Smooth muscle cell (in vitro differentiated cells): ENCODE results near the gene PRKCI. TPM values are rescaled to one million over a fixed set of nuclear protein-coding genes. Genes with fewer than 3 reads are reported as not detected.

Experiments
- DNase-seq: peaks from one replicate; lab custom pipeline; 2025; ENCODE audit not compliant: unreplicated experiment; lab: John Stamatoyannopoulos, UW
- H2AFZ ChIP-seq: fragments of 200-600 bp; sonication (generic); 2 replicates; pipeline ENCODE4 v1.6.0; 2016; ENCODE audit warnings: antibody characterized with exemption, low read depth, mild to moderate bottlenecking
- H3F3A ChIP-seq: fragments of 200-600 bp; sonication (generic); 2 replicates; pipeline ENCODE4 v1.6.0; 2017; ENCODE audit warnings: antibody characterized with exemption, low read depth
- H3K27ac ChIP-seq: fragments of 200-600 bp; sonication (generic); 2 replicates; pipeline ENCODE4 v1.5.1; 2016; ENCODE audit warnings: low read depth, mild to moderate bottlenecking
- H3K27me3 ChIP-seq: fragments of 200-600 bp; sonication (generic); 2 replicates; pipeline ENCODE4 v1.6.1; 2016; ENCODE audit warnings: low read depth, mild to moderate bottlenecking
- H3K36me3 ChIP-seq: fragments of 200-600 bp; sonication (generic); 2 replicates; pipeline ENCODE4 v1.5.1; 2016; ENCODE audit warnings: low read depth
- H3K4me1 ChIP-seq: fragments of 200-600 bp; sonication (generic); 2 replicates; pipeline ENCODE4 v1.5.1; 2016; ENCODE audit warnings: low read depth
- H3K4me2 ChIP-seq: fragments of 200-600 bp; sonication (generic); 2 replicates; pipeline ENCODE4 v1.6.0; 2016; ENCODE audit warnings: mild to moderate bottlenecking
- H3K4me3 ChIP-seq: fragments of 200-600 bp; sonication (generic); 2 replicates; pipeline ENCODE4 v1.5.1; 2016; ENCODE audit warnings: mild to moderate bottlenecking
- H3K79me2 ChIP-seq: fragments of 200-600 bp; sonication (generic); 2 replicates; pipeline ENCODE4 v1.6.0; 2016; ENCODE audit warnings: low read depth, mild to moderate bottlenecking
- H3K9ac ChIP-seq: fragments of 200-600 bp; sonication (generic); 2 replicates; pipeline ENCODE4 v1.6.0; 2016; ENCODE audit warnings: low read depth
- H3K9me3 ChIP-seq: fragments of 200-600 bp; sonication (generic); replicated peaks from 2 replicates; pipeline ENCODE4 v1.5.1; 2016; ENCODE audit warnings: low read depth
- H4K20me1 ChIP-seq: fragments of 200-600 bp; sonication (generic); 2 replicates; pipeline ENCODE4 v1.6.0; 2016; ENCODE audit warnings: low read depth
- WGBS: methylation state at CpG from one replicate; pipeline ENCODE4 v1.1.7; 2016; ENCODE audit warnings: low lambda C conversion rate; 5-methylcytosine and 5-hydroxymethylcytosine counted together
- polyA plus RNA-seq: library from polyadenylated mRNA; unstranded; fragments of >200 nt; fragmentation: Nextera tagmentation; extraction: Ambion mirVana; gene quantifications from 2 replicates; pipeline ENCODE4 v1.2.1, GENCODE V29; 2016
- total RNA-seq: library from RNA; depleted of rRNA; stranded (reverse); fragments of >200 nt; gene quantifications from 2 replicates; pipeline ENCODE4 v1.2.3, GENCODE V29; 2014
- TF ChIP-seq, protein P1 (sequence below): fragments of 200-600 bp; sonication (generic); IDR thresholded peaks from 2 replicates; pipeline ENCODE4 v1.5.1; 2017; ENCODE audit warnings: borderline replicate concordance, mild to moderate bottlenecking, antibody characterized with exemption; ENCODE audit not compliant: insufficient read depth, poor library complexity, severe bottlenecking

Gene PRKCI
- total and polyA plus RNA-seq, 2 experiments from 2014 or later, result 20.0 to 62.6 TPM

DNA sequence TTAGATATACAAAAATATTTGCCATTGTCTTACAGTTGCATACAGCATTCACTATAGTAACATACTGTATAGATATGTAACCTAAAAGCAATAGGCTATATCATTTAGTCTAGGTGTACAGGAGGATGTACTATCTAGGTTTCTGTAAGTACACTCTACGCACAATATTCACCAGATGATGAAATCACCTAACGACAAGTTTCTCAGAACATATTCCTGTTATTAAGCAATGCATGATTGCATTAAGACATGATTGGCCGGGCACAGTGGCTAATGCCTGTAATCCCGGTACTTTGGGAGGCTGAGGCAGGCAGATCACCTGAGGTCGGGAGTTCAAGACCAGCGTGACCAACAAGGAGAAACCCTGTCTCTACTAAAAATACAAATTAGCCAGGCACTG, 14.5 kb upstream of the PRKCI start:
- no peak for DNase-seq
- Histone ChIP-seq H4K20me1 (no peaks in the 10 kb centered on the region), H3K4me1 (no peaks in the 10 kb centered on the region), H3K27ac (no peak overlapping the region), H3K9ac (no peak overlapping the region), H3K4me3 (no peak overlapping the region), H3K27me3 (no peaks in the 10 kb centered on the region), H3K4me2 (no peak overlapping the region), H3F3A (no peaks in the 10 kb centered on the region), H2AFZ (no peak overlapping the region), H3K9me3 (no peaks in the 10 kb centered on the region), H3K36me3 (no peaks in the 10 kb centered on the region), H3K79me2 (no peaks in the 10 kb centered on the region)
- TF ChIP-seq, protein P1, sequence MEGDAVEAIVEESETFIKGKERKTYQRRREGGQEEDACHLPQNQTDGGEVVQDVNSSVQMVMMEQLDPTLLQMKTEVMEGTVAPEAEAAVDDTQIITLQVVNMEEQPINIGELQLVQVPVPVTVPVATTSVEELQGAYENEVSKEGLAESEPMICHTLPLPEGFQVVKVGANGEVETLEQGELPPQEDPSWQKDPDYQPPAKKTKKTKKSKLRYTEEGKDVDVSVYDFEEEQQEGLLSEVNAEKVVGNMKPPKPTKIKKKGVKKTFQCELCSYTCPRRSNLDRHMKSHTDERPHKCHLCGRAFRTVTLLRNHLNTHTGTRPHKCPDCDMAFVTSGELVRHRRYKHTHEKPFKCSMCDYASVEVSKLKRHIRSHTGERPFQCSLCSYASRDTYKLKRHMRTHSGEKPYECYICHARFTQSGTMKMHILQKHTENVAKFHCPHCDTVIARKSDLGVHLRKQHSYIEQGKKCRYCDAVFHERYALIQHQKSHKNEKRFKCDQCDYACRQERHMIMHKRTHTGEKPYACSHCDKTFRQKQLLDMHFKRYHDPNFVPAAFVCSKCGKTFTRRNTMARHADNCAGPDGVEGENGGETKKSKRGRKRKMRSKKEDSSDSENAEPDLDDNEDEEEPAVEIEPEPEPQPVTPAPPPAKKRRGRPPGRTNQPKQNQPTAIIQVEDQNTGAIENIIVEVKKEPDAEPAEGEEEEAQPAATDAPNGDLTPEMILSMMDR, result no peak
- 79% methylated on average over 6 of the region's 6 CpGs for WGBS

DNA sequence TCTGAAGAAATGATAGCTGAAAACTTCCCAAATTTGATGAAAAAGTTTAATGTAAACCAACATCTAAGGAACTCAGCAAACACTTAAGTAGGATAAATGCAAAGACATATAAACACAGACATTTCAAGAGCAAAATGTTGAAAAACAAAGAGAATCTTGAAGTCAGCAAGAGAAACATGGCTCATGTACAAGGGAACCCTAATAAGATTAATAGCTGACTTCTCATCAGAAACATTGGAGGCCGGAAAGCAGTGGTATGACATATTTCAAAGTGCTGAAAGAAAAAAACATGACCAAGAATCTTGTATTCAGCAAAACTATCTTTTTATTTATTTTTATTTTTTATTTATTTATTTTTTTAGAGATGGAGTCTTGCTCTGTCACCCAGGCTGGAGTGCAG, 10.6 kb upstream of the PRKCI start:
- Histone ChIP-seq H4K20me1 (no peaks in the 10 kb centered on the region), H3K4me1 (no peaks in the 10 kb centered on the region), H3K9me3 (no peaks in the 10 kb centered on the region), H3K9ac (no peak overlapping the region), H3K27ac (no peak overlapping the region), H2AFZ (no peak overlapping the region), H3K27me3 (no peaks in the 10 kb centered on the region), H3K36me3 (no peaks in the 10 kb centered on the region), H3K4me2 (no peak overlapping the region), H3F3A (no peaks in the 10 kb centered on the region), H3K4me3 (no peak overlapping the region), H3K79me2 (no peaks in the 10 kb centered on the region)
- DNase-seq, result no peak
- TF ChIP-seq, protein P1, result no peak
- WGBS, result 89% methylated on average over 1 of the region's 1 CpG

DNA sequence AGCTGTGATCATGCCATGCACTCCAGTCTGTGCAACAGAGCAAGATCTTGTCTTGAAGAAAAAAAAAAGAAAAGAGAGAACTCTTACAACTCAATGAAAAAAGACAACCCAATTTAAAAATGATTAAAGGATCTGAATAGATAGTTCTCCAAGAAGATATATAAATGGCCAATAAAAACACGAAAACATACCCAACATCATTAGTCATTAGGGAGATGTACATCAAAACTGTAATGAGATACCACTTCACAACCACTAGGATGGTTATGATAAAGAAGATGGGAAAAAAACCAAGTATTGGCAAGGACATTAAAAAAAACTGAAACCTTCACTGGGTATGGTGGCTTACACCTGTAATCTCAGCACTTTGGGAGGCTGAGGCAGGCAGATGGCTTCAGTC, 2.4 kb upstream of the PRKCI start:
- 100% methylated on average over 1 of the region's 1 CpG for WGBS
- H3K4me3 ChIP-seq, result no peak overlapping the region
- H3K9ac ChIP-seq, result no peak overlapping the region
- H3K79me2 ChIP-seq, result peaks cover 21% of the 10 kb centered on the region
- H3K36me3 ChIP-seq, result no peaks in the 10 kb centered on the region
- peaks cover 13% of the 10 kb centered on the region for H3K4me1 ChIP-seq
- no peak overlapping the region for H3K27ac ChIP-seq
- no peaks in the 10 kb centered on the region for H3K9me3 ChIP-seq
- H3F3A ChIP-seq, result no peaks in the 10 kb centered on the region
- H4K20me1 ChIP-seq, result peaks cover 20% of the 10 kb centered on the region
- H3K4me2 ChIP-seq, result no peak overlapping the region
- H2AFZ ChIP-seq, result no peak overlapping the region
- DNase-seq, result no peak
- TF ChIP-seq, protein P1, result no peak
- no peaks in the 10 kb centered on the region for H3K27me3 ChIP-seq

DNA sequence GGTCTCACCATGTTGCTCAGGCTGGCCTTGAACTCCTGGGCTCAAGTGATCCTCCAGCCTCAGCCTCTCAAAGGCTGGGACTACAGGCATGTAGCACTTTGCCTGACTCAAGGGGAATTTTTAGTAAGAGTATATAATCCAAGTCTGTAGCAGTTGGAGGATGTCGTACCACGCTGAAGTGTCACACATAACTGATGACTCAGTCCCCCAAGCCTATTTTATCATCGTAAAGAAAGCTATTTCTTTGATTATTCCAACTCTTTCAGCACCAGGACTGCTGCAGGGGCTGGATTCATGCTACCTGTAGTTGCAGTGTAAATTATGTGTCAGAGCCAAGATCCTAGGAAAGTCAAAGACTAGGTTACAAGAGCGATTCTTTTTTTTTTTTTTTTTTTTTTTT, 1.4 kb upstream of the PRKCI start:
- DNase-seq, result no peak

More for the DNA sequence above, 1.4 kb upstream of the PRKCI start:
- H3K27ac ChIP-seq, result no peak overlapping the region
- no peaks in the 10 kb centered on the region for H3F3A ChIP-seq
- H3K9me3 ChIP-seq, result no peaks in the 10 kb centered on the region
- H4K20me1 ChIP-seq, result peaks cover 29% of the 10 kb centered on the region
- no peak overlapping the region for H3K4me3 ChIP-seq
- H3K4me2 ChIP-seq, result no peak overlapping the region
- H2AFZ ChIP-seq, result no peak overlapping the region
- TF ChIP-seq, protein P1, result no peak
- peaks cover 32% of the 10 kb centered on the region for H3K79me2 ChIP-seq
- 46% methylated on average over 4 of the region's 4 CpGs for WGBS
- H3K36me3 ChIP-seq, result no peaks in the 10 kb centered on the region
- H3K4me1 ChIP-seq, result peaks cover 15% of the 10 kb centered on the region
- H3K27me3 ChIP-seq, result no peaks in the 10 kb centered on the region
- no peak overlapping the region for H3K9ac ChIP-seq
